HEK293T (cell line): ENCODE data around the gene THAP7.

Experiments
- CTCF ChIA-PET: fragments of 350-600 bp; formaldehyde crosslinking; extraction: SDS; loops from one replicate; lab custom pipeline; 2021; ENCODE audit warnings: antibody characterized with exemption, inconsistent platforms; lab: Yijun Ruan, JAX
- POLR2A ChIA-PET: fragments of 350-600 bp; formaldehyde crosslinking; extraction: SDS; loops from one replicate; lab custom pipeline; 2020; ENCODE audit warnings: antibody characterized with exemption, inconsistent platforms; lab: Yijun Ruan, JAX
- DNase-seq: peaks from one replicate; pipeline ENCODE4 v3.0.0; 2012; ENCODE audit warnings: mixed read lengths; ENCODE audit errors: extremely low spot score
- ARNT ChIP-seq: fragments of 450-650 bp; IDR thresholded peaks from 2 replicates; pipeline ENCODE4 v1.6.1; 2017; ENCODE audit warnings: mild to moderate bottlenecking
- BHLHE40 ChIP-seq: fragments of 450-650 bp; IDR thresholded peaks from 2 replicates; pipeline ENCODE4 v1.6.1; 2016; ENCODE audit warnings: mild to moderate bottlenecking, moderate library complexity, borderline replicate concordance
- CTBP1 ChIP-seq: fragments of 450-650 bp; IDR thresholded peaks from 2 replicates; pipeline ENCODE4 v1.6.1; 2016; ENCODE audit warnings: borderline replicate concordance
- ELF4 ChIP-seq: fragments of 450-650 bp; IDR thresholded peaks from 2 replicates; pipeline ENCODE4 v1.6.1; 2017; ENCODE audit warnings: antibody characterized with exemption
- FOXA1 ChIP-seq: fragments of 450-650 bp; IDR thresholded peaks from 2 replicates; pipeline ENCODE4 v1.6.1; 2016; ENCODE audit warnings: mild to moderate bottlenecking
- FOXK2 ChIP-seq: fragments of 450-650 bp; IDR thresholded peaks from 2 replicates; pipeline ENCODE4 v1.6.1; 2016; ENCODE audit warnings: mild to moderate bottlenecking
- FOXM1 ChIP-seq: fragments of 450-650 bp; IDR thresholded peaks from 2 replicates; pipeline ENCODE4 v1.6.1; 2017; ENCODE audit warnings: mild to moderate bottlenecking, borderline replicate concordance
- HDGF ChIP-seq: fragments of 450-650 bp; IDR thresholded peaks from 2 replicates; pipeline ENCODE4 v1.6.1; 2017; ENCODE audit warnings: antibody characterized with exemption, borderline replicate concordance
- L3MBTL2 ChIP-seq: fragments of 450-650 bp; conservative IDR thresholded peaks from 2 replicates; pipeline ENCODE4 v1.6.1; 2016; ENCODE audit warnings: mild to moderate bottlenecking
- LEF1 ChIP-seq: fragments of 450-650 bp; IDR thresholded peaks from 2 replicates; pipeline ENCODE4 v1.6.1; 2017; ENCODE audit warnings: mild to moderate bottlenecking, borderline replicate concordance
- NFRKB ChIP-seq: fragments of 450-650 bp; IDR thresholded peaks from 2 replicates; pipeline ENCODE4 v1.6.1; 2016; ENCODE audit warnings: mild to moderate bottlenecking, moderate library complexity
- PKNOX1 ChIP-seq: fragments of 450-650 bp; IDR thresholded peaks from 2 replicates; pipeline ENCODE4 v1.6.1; 2016
- SP1 ChIP-seq: fragments of 450-650 bp; IDR thresholded peaks from 2 replicates; pipeline ENCODE4 v1.6.1; 2017
- SUZ12 ChIP-seq: fragments of 450-650 bp; IDR thresholded peaks from 2 replicates; pipeline ENCODE4 v1.6.1; 2016; ENCODE audit warnings: mild to moderate bottlenecking
- TARDBP ChIP-seq: fragments of 450-650 bp; IDR thresholded peaks from 2 replicates; pipeline ENCODE4 v1.6.1; 2016
- ZNF384 ChIP-seq: fragments of 450-650 bp; IDR thresholded peaks from 2 replicates; pipeline ENCODE4 v1.6.1; 2016

The THAP7 gene

GRCh38 chr22:20994902-20995241 lies 7.0 kb downstream of the THAP7 start:
- DNase-seq: no peak
- ChIA-PET CTCF (no interaction called here), POLR2A (no interaction called here)
- TF ChIP-seq SP1: no peak
- no peak for TF ChIP-seq ZNF384
- TF ChIP-seq NFRKB: no peak
- no peak for TF ChIP-seq LEF1
- TF ChIP-seq SUZ12: no peak
- no peak for TF ChIP-seq FOXK2
- no peak for TF ChIP-seq PKNOX1
- no peak for TF ChIP-seq CTBP1
- TF ChIP-seq TARDBP: no peak
- no peak for TF ChIP-seq BHLHE40
- TF ChIP-seq ARNT: no peak
- TF ChIP-seq FOXA1: no peak

DNA sequence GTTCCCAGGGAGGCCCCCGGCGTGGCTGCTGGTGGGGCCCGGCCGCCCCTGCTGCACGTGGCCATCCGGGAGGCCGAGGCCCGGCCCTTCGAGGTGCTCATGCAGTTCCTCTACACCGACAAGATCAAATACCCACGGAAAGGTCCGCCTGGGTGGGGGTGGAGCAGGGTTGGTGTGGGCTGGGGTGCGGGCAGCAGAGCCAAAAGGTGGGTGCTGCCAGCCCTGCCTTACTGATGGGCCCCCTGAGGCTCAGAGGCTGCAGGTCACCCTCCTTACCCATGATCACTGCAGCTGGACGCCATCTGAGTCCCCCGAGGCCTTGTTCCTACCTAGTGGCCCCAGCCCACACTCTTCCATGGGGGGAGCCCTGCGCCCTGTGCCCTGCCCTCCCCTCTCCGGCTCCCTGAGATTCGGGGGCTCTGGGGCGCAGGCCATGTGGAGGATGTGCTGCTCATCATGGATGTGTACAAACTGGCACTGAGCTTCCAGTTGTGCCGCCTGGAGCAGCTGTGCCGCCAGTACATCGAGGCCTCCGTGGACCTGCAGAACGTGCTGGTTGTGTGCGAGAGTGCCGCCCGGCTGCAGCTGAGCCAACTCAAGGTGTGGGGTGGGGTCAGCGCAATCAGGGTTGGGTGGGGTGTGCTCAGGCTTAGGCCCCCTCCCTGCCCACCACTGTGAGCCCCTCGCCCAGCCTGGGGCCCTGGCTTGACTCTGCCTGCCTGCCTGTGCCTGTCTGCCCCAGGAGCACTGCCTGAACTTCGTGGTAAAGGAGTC lies 7.6 kb downstream of the THAP7 start:
- ChIA-PET POLR2A (interaction anchor here (5.5 kb wide), 1 partner anchor 13 kb away, joined by 43 read pairs; the partner anchor contains the start of gene LZTR1), CTCF (no interaction called here)
- no peak for DNase-seq
- TF ChIP-seq BHLHE40 (no peak), ARNT (no peak), FOXA1 (no peak), HDGF (no peak)

DNA sequence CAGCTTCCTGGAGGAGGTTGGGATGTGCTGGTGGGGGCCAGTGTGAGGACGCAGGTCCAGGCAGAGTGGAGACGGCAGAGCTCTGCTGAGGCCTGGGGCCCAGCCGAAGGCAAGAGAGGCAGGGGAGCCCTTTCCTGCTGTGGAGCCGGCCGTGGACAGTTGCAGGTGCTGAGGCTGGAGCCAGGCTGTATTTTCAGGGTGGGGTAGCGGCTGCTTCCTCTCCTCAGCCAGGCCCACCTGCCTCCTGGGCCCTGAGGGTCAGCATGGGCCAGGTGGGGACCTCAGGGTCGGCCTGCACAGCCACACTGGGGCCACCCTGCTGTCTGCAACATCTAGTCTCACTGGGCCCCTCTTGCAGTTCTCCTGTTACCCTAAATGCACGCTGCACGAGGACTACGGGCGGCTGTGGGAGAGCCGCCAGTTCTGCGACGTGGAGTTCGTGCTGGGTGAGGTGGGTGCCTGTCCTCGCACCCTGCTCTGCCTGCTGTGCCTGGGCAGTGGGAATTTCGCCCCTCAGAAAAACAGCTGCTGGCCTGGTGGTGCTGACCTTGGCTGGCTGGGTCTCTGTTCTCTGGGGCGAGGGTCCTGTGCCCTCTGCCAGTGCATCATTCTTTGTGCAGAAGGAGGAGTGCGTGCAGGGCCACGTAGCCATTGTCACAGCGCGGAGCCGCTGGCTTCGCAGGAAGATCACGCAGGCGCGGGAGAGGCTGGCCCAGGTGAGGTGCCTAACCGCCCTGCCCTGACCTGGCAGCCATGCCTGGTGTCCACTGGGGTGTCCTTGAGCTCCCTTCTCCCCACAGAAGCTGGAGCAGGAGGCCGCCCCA lies 8.4 kb downstream of the THAP7 start:
- no peak for TF ChIP-seq BHLHE40
- TF ChIP-seq CTBP1: no peak
- TF ChIP-seq PKNOX1: no peak
- TF ChIP-seq ARNT: no peak
- TF ChIP-seq L3MBTL2: no peak
- TF ChIP-seq NFRKB: no peak
- no peak for TF ChIP-seq SP1
- no peak for TF ChIP-seq SUZ12
- no peak for TF ChIP-seq TARDBP
- no peak for TF ChIP-seq FOXK2
- TF ChIP-seq HDGF: no peak
- no peak for TF ChIP-seq FOXM1
- no peak for TF ChIP-seq LEF1
- no peak for TF ChIP-seq ZNF384
- no peak for TF ChIP-seq ELF4
- no peak for TF ChIP-seq FOXA1
- ChIA-PET POLR2A (interaction anchor here (4.6 to 5.5 kb wide), 2 partner anchors 9 to 12 kb away, joined by 28 to 43 read pairs; partner anchors contain the start of genes LZTR1 and THAP7), CTCF (no interaction called here)
- DNase-seq: no peak

DNA sequence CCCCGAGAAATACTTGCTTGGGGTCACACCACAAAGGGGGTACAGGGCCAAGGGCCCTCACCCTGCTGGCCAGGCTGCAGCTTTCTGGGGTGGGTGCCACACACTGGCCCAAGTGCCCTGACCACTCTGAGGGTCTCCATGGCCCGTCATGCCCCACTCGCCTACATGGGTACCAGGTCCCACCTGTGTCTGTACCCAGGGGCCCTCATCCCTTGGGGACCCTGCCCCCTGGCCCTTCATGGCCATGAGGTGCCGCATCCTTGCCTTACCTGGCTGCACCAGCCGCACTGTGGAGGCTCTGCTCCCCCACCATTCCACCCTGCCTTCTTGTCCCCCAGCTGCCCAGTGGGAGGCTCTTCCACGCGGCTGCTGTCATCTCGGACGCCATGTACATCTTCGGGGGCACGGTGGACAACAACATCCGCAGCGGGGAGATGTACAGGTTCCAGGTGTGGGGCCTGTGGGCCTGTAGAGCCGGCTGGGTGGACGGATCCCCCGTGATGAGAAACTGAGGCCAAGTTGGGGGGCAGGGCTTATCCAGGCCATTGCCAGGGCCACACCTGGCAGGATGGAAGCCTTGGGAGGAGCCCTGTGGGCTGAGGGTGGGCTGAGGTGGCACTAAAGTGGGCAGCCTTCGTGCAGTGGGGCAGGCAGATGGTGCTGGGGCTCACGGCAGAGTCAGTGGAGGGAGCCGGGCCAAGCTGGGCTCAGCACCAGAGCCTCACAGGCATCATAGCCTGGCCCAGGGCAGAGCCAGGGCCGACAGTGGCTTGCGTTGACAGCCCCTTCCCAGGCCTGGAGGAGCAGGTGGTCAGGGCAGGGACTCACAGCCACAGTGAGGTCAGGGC lies 9.2 kb downstream of the THAP7 start:
- ChIA-PET CTCF (no interaction called here), POLR2A (interaction anchor here (4.6 to 5.5 kb wide), 2 partner anchors 10 to 11 kb away, joined by 28 to 43 read pairs; partner anchors contain the start of genes LZTR1 and THAP7)
- TF ChIP-seq BHLHE40 (no peak), FOXM1 (no peak), ZNF384 (no peak), SP1 (no peak)
- DNase-seq: no peak

DNA sequence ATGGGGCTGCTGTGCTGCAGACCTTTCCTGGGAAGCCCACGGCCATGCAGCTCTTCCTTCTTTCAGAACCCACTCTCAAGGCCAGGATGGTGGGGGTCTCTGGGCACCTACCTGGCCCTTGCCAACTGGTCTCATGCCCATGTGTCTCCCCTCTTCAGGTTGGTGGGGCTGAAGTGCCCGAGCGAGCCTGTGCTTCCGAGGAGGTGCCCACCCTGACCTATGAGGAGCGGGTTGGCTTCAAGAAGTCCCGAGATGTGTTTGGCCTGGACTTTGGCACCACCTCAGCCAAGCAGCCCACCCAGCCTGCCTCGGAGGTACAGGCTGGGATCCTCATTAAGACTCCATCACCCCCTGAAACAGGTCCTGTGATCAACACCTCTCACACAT lies 9.9 kb downstream of the THAP7 start:
- ChIA-PET CTCF (no interaction called here), POLR2A (interaction anchor here (4.6 to 5.5 kb wide), 2 partner anchors 11 kb away, joined by 28 to 43 read pairs; partner anchors contain the start of genes LZTR1 and THAP7)
- TF ChIP-seq ARNT (no peak), TARDBP (no peak), FOXK2 (no peak), CTBP1 (no peak), ELF4 (no peak), L3MBTL2 (no peak), PKNOX1 (no peak), BHLHE40 (no peak), SUZ12 (no peak), ZNF384 (no peak), LEF1 (no peak), NFRKB (no peak), HDGF (no peak), FOXM1 (no peak), FOXA1 (no peak), SP1 (no peak)
- no peak for DNase-seq
